Activated CD4-positive, alpha-beta T cell treated with anti-CD3 and anti-CD28 coated beads for 36 hours (primary cell): Measurements from ENCODE around the gene SDK1. TPM values are rescaled to one million over a fixed set of nuclear protein-coding genes. Genes with fewer than 3 reads are reported as not detected.
A peak's percentile ranks its signal among the peaks of the same experiment; 100 is the strongest.

Source experiments
- ATAC-seq: fragments of 200-7000 bp; cut with Tn5 transposase; one replicate; pipeline ENCODE4 v1.10.0; 2021; ENCODE audit warnings: mild to moderate bottlenecking, moderate library complexity
- CTCF ChIA-PET: fragments of 350-600 bp; sonication (Branson Sonifier 250); formaldehyde crosslinking; loops from one replicate; lab custom pipeline; 2021; ENCODE audit warnings: antibody characterized with exemption; lab: Charles Lee
- POLR2A ChIA-PET: fragments of 350-600 bp; sonication (Branson Sonifier 250); formaldehyde crosslinking; loops from one replicate; lab custom pipeline; 2021; ENCODE audit warnings: antibody characterized with exemption, inconsistent platforms; lab: Charles Lee
- DNase-seq: peaks from one replicate; pipeline ENCODE4 v3.0.0-alpha.2; 2020
- H3K27ac Mint-ChIP-seq: one replicate; pipeline ENCODE4 v1.8.0; 2021; ENCODE audit warnings: mixed read lengths
- H3K27me3 Mint-ChIP-seq: one replicate; pipeline ENCODE4 v1.8.0; 2021; ENCODE audit warnings: mixed read lengths
- H3K36me3 Mint-ChIP-seq: one replicate; pipeline ENCODE4 v1.8.0; 2021; ENCODE audit warnings: low read depth, mixed read lengths
- H3K4me1 Mint-ChIP-seq: one replicate; pipeline ENCODE4 v1.8.0; 2021; ENCODE audit warnings: mixed read lengths
- H3K4me3 Mint-ChIP-seq: one replicate; pipeline ENCODE4 v1.8.0; 2021; ENCODE audit warnings: mild to moderate bottlenecking, moderate library complexity, mixed read lengths
- H3K9me3 Mint-ChIP-seq: one replicate; pipeline ENCODE4 v1.8.0; 2021; ENCODE audit warnings: low read depth, mixed read lengths
- intact Hi-C, 2 experiments: fragments of 100-400 bp; cut with DNase I in 1 of 2; cut with micrococcal nuclease in 1 of 2; formaldehyde crosslinking; loops; one replicate each; pipeline versions ENCODE4 v1.14.2 to v1.15.1; 2022 to 2024; cut with DNase I, micrococcal nuclease
- total RNA-seq, 2 experiments: library from RNA; stranded (reverse); gene quantifications; one replicate each; pipeline ENCODE4 v1.2.3, GENCODE V29; 2021

Gene SDK1
- total RNA-seq, 2 experiments from 2014 or later = 1.1 to 1.9 TPM

DNA sequence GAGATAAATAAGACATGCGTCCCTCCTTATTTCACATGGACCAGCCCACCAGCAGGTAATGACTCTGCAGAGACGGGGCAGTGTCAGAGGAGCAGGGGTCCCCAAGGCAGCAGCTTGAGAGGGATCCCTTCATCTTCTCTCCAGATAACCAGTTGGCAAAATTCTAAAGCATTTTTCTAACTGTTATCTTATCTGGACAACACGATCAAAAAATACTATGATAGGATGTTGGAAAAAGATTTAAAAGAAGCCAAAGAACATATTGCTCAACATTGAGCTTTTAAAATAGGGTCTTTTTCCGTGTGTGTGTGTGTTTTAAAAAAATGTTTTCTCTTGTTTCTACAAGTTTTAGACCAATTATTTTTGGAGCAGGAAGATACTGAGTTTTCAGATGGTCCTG is 641.2 kb downstream of the SDK1 start:
- CTCF ChIA-PET = interaction anchor here (0.7 kb wide), 1 partner anchor 344 kb away, joined by 3 read pairs; no protein-coding TSS in a partner anchor

DNA sequence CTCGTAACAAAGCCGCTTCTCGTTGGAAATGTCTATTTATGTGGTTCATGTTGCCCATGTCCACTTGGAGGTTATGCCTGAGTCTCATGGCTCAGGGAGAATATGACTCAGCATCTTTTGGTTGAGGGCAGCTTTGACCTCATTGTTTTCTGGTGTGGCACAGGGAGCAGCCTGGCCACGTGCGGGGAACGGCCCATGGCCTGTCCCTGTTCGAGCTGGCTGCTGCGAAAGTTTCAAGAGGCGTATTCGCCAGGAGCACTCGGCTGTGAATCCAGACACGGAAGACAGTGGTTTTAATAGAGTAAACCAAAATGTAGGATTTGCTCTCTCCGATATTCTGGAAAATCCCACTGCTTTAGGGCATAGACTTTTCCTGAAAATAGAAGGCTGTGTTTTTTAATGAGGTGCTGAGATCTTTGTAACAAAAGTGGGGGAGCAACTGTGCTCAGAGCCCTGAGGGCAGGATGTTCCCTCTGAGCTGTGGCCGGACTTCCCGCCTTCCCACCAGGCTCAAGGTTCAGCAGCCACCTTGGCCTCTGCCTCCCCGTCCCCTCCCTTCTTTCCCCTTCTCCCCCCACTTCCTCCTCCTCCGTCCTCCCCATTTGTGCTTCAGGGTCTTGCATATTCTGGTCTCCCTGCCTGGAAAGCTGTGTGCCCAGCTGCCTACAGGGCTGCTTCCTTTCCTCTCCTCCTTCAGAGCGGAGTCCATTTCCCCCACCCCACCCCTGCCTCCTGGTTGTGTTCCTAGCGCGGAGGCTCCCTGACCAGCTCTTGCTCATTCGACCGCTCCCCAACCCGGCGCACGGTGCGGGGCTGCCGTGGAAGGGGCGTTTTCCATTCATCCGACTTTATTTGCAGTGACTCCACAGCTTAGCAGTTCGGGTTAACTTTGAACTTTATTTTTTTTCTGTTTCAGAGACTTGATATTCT is 642.0 kb downstream of the SDK1 start:
- peaks cover 2% of the 10 kb centered on the region for H3K36me3 Mint-ChIP-seq
- peaks cover 9% of the 10 kb centered on the region for H3K9me3 Mint-ChIP-seq
- ATAC-seq = no peak
- ChIA-PET CTCF (no interaction called here), POLR2A (no interaction called here)
- no peak overlapping the region for H3K27ac Mint-ChIP-seq
- intact Hi-C loops = no loop called here
- no peak for DNase-seq
- H3K4me3 Mint-ChIP-seq = no peak overlapping the region
- H3K4me1 Mint-ChIP-seq = no peaks in the 10 kb centered on the region
- H3K27me3 Mint-ChIP-seq = peaks cover 7% of the 10 kb centered on the region

More for the DNA sequence above, 641.2 kb downstream of the SDK1 start:
- ATAC-seq = no peak
- no peaks in the 10 kb centered on the region for H3K4me1 Mint-ChIP-seq
- intact Hi-C loops = no loop called here
- H3K4me3 Mint-ChIP-seq = no peak overlapping the region
- H3K9me3 Mint-ChIP-seq = peaks cover 9% of the 10 kb centered on the region
- H3K27me3 Mint-ChIP-seq = peaks cover 8% of the 10 kb centered on the region
- H3K36me3 Mint-ChIP-seq = peaks cover 2% of the 10 kb centered on the region
- POLR2A ChIA-PET = no interaction called here
- DNase-seq = no peak
- no peak overlapping the region for H3K27ac Mint-ChIP-seq

DNA sequence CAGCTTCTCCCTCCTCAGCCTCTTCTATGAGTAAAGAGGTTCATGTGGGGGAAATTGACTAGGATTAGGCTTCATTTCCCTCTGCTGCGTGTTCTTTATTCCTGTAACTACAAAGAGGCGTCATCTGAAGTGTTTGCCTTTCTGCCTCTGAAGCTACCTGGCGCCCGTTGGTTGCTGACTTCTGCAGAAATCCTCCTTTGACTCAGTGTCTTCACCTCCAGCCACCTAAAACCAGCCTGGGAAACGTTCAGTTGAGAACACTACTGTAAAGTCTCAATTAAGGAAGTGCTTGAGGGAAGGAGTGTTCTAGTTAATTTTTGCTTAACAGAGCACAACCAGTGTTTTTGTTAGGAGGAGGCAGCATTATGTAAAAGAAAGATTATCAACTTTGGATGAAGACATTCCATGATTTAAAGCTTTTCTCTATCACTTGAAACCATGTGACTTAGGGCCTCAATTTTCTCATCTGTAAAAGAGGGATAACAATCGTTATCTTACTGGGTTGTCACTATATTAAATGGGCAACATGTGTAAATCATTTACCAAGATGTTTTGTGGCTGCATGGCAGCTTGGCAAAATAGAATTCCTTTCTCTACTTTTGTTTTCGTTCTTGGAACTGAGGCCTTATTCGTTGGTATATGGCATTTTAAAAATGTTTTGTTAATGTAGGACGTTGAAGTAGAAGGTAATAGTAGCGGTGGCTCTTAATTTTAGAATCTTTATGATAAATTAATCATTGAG is 642.9 kb downstream of the SDK1 start:
- H3K27me3 Mint-ChIP-seq = peaks cover 6% of the 10 kb centered on the region
- DNase-seq = no peak

DNA sequence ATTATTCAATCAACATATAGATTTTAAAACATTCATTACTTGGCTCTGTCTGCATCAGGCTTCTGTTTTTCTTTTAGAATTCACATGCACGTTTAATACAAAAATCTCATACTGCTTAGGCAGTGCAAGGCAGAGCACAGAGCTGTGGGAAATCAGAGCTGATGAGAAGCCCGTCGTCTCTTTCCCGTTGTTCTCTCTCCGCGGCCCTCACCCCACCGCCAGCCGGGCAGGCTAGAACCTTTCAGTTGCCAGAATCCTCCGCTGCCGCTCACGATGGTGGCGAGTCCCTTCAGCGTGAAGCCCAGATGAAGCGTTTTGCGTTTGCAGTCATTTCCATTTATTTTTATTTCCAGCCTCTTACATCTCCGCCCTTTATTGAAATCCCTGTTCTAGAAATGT is 648.2 kb downstream of the SDK1 start:
- intact Hi-C loops = no loop called here
- ATAC-seq = no peak
- peaks cover 4% of the 10 kb centered on the region for H3K27me3 Mint-ChIP-seq
- no peak overlapping the region for H3K27ac Mint-ChIP-seq
- H3K4me1 Mint-ChIP-seq = no peaks in the 10 kb centered on the region
- no peak overlapping the region for H3K4me3 Mint-ChIP-seq
- ChIA-PET POLR2A (no interaction called here), CTCF (no interaction called here)
- H3K9me3 Mint-ChIP-seq = peaks cover 9% of the 10 kb centered on the region
- DNase-seq = no peak
- peaks cover 2% of the 10 kb centered on the region for H3K36me3 Mint-ChIP-seq

More for the DNA sequence above, 642.9 kb downstream of the SDK1 start:
- H3K36me3 Mint-ChIP-seq = peaks cover 2% of the 10 kb centered on the region
- no peak for ATAC-seq
- peaks cover 9% of the 10 kb centered on the region for H3K9me3 Mint-ChIP-seq
- ChIA-PET POLR2A (no interaction called here), CTCF (interaction anchor here (0.5 kb wide), 1 partner anchor 693 kb away, joined by 3 read pairs; no protein-coding TSS in a partner anchor)
- no peak overlapping the region for H3K27ac Mint-ChIP-seq
- intact Hi-C loops = no loop called here
- no peak overlapping the region for H3K4me3 Mint-ChIP-seq
- H3K4me1 Mint-ChIP-seq = no peaks in the 10 kb centered on the region

DNA sequence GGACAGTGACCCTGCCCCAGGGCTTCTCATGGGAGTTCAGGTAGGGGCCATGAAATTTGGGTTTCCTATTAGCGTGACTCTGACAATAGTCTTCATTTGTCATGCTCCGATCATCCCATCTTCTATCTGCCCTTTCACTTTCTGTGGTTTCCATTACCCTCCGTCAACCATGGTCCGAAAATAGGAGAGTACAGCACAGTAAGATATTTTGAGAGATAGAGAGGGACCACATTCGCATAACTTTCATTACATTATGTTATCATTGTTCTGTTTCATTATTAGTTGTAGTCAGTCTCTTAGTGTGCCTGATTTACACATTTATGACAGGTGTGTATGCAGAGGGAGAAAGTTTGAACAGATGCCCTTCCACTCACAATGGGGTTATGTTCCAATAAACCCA is 649.2 kb downstream of the SDK1 start:
- ATAC-seq (no peak), DNase-seq (no peak)
- Mint-ChIP-seq H3K9me3 (peaks cover 2% of the 10 kb centered on the region), H3K36me3 (peaks cover 2% of the 10 kb centered on the region), H3K4me3 (no peak overlapping the region), H3K27me3 (peaks cover 3% of the 10 kb centered on the region), H3K4me1 (no peaks in the 10 kb centered on the region), H3K27ac (no peak overlapping the region)
- ChIA-PET POLR2A (no interaction called here), CTCF (no interaction called here)
- intact Hi-C loops = no loop called here

DNA sequence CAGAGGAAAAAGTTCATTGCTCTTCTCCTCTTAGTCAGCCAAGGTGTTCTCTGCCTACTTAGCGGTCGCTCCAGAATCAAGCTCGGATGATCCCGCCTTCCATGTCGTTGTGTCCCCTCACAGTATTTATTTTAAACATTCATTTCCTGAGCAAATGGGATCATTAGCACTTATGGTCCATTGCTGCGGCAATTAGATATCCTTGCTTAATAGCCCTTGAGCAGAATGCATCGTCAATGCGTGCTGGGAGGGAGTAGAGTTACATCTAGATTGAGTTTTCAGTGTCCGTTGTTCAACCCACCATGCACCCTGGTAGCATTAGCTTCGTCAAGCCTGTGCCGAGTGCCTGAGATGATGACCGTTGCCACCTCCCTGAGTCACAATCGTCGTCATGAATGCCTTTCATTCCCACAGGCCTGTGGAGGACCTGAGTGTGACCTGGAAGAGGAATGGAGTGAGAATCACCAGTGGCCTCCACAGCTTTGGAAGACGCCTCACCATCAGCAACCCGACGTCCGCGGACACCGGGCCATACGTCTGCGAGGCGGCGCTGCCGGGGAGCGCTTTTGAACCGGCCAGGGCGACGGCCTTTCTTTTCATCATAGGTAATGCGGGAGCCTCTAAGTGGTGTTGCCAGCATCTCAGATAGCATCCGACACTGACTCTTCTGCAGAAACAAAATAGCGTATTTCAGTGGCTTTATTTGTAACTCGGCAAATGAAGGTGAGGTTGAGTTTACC is 650.4 kb downstream of the SDK1 start:
- CTCF ChIA-PET = no interaction called here
- no peaks in the 10 kb centered on the region for H3K9me3 Mint-ChIP-seq
- intact Hi-C loops = no loop called here

DNA sequence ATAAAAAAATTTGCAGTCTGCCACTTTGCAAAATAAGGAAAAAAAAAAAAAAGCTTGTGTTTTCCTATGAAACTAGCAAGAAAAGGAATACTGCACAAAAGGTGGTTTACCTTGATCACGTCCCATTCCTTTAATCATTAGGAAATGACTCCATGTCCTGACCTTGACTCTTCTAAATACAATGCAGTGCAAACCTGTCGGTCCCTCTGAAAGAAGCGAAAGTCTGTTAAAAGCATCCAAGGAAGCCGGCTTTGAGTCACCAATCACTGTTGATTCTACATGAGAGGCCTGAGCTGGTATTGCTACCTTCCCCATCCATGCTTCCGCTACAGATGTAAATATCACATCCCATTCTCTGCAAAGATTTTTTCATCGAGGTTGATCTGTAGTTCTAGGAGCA is 652.1 kb downstream of the SDK1 start:
- intact Hi-C loops = no loop called here
- Mint-ChIP-seq H3K27me3 (no peaks in the 10 kb centered on the region), H3K4me1 (peaks cover 6% of the 10 kb centered on the region), H3K4me3 (no peak overlapping the region), H3K36me3 (no peaks in the 10 kb centered on the region), H3K27ac (no peak overlapping the region), H3K9me3 (no peaks in the 10 kb centered on the region)
- no peak for ATAC-seq
- DNase-seq = no peak
- ChIA-PET POLR2A (no interaction called here), CTCF (no interaction called here)

More for the DNA sequence above, 650.4 kb downstream of the SDK1 start:
- H3K4me1 Mint-ChIP-seq = peaks cover 6% of the 10 kb centered on the region
- no peak overlapping the region for H3K4me3 Mint-ChIP-seq
- no peaks in the 10 kb centered on the region for H3K36me3 Mint-ChIP-seq
- DNase-seq (no peak), ATAC-seq (no peak)
- H3K27ac Mint-ChIP-seq = no peak overlapping the region
- POLR2A ChIA-PET = interaction anchor here (0.6 kb wide), 1 partner anchor 787 kb away, joined by 3 read pairs; no protein-coding TSS in a partner anchor
- peaks cover 2% of the 10 kb centered on the region for H3K27me3 Mint-ChIP-seq

DNA sequence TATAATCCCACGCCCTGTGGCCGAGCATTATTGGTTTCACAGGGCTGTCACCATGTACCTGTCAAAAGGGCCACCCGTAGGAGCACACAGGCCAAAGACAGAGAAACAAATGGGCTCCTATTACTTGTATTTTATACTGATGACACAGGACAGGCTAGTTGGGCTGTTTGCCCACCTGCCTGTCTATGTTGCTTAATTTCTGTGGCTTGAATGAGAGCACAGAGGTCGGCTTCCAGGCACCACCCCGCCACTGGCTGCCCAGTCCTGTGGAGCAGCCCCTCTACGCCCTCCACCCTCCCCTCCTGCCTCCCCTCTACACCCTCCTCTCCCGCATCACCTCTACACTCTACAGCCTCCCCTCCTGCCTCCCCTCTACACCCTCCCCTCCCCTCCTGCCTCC is 652.9 kb downstream of the SDK1 start:
- no peaks in the 10 kb centered on the region for H3K27me3 Mint-ChIP-seq
- H3K27ac Mint-ChIP-seq = no peak overlapping the region
- ATAC-seq (no peak), DNase-seq (no peak)
- no peak overlapping the region for H3K4me3 Mint-ChIP-seq
- H3K36me3 Mint-ChIP-seq = no peaks in the 10 kb centered on the region
- ChIA-PET CTCF (no interaction called here), POLR2A (no interaction called here)
- H3K4me1 Mint-ChIP-seq = peaks cover 6% of the 10 kb centered on the region
- no peaks in the 10 kb centered on the region for H3K9me3 Mint-ChIP-seq
- intact Hi-C loops = no loop called here

DNA sequence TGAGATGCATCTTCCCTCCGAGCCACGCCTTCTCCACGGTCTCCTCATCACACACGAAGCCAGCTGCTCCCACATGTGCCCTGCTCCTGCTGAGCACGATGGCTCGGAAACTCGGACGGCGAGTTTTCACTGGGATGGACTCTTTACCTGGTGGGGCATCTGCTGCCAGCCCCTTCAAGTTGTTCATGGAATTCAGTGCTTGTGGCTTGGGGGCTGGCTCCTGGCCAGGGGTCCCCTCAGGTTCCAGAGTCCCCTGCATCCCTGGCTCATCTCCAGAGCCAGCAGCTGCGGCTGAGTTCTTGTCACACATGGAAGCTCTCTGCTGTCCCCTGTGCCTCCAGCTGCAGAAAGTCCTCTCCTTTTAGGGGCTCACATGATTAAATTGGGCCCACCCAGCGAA is 654.0 kb downstream of the SDK1 start:
- ChIA-PET CTCF (no interaction called here), POLR2A (no interaction called here)
- Mint-ChIP-seq H3K4me3 (no peak overlapping the region), H3K4me1 (peaks cover 6% of the 10 kb centered on the region), H3K9me3 (no peaks in the 10 kb centered on the region), H3K27ac (no peak overlapping the region), H3K36me3 (no peaks in the 10 kb centered on the region), H3K27me3 (no peaks in the 10 kb centered on the region)
- intact Hi-C loops = no loop called here
- no peak for ATAC-seq
- DNase-seq = no peak

DNA sequence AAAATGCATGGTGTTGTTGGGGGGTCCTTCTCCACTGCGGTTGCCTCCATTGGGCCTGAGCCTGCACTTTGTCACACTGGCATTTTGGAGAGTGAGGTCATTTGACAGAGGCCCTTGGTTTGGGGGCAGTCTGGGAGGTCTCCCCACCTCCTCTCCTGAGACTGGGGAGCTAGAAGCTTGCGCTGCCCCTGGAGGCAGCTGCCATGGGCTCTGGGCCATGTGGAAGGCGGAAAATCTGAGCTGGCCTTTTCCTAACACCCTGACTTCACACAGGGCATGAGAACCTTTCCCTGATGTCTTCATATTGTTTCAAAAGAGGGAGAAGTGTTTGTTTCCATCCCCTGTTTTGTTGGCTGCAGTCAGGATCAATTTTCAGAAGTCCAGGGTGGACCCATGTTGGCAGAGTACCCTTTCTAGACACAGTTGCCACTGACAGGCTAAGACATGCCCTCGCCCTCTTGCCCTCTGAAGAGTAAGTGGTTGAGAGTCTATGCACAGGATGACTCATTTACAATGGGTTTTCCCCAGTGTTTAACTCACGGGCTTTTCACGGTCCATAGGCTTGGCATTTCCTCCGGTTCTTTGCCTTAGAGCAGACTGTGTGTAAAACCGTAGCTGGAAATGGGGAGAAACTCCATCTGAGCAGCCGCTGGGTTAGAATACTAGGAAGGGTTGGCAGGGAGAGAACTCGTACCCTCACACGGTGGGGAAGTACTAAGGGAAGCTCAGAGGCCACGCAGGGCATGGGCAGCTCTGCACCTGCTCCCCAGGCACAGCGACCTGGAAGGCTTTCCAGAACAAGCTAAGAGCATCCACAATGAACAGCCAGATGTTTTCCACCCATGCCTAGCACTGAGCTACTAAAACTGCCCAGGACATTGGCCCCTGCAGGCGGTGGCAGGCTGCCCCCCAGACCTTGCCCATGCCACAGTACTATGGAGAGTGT is 655.0 kb downstream of the SDK1 start:
- Mint-ChIP-seq H3K27ac (no peak overlapping the region), H3K4me1 (peaks cover 6% of the 10 kb centered on the region), H3K36me3 (no peaks in the 10 kb centered on the region), H3K27me3 (no peaks in the 10 kb centered on the region), H3K9me3 (peaks cover under 1% of the 10 kb centered on the region), H3K4me3 (no peak overlapping the region)
- intact Hi-C loops = no loop called here
- ATAC-seq = peak; percentile 96
- DNase-seq = peak; percentile 34
- CTCF ChIA-PET = interaction anchor here (0.9 kb wide), 1 partner anchor 284 kb away, joined by 3 read pairs; no protein-coding TSS in a partner anchor
- POLR2A ChIA-PET = no interaction called here
